GM19397 (cell line): ENCODE data around the gene ZNF587.
"Not testable (repeated sequence)": the region's sequence is repeated elsewhere in the genome, so short reads cannot be mapped to it uniquely, and the experiment has no call there.

Source experiments
- ATAC-seq: cut with Tn5 transposase; IDR thresholded peaks from one replicate; pipeline ENCODE4 v1.9.1; 2021; ENCODE audit warnings: mild to moderate bottlenecking, moderate library complexity; ENCODE audit not compliant: unreplicated experiment

ZNF587 gene

DNA sequence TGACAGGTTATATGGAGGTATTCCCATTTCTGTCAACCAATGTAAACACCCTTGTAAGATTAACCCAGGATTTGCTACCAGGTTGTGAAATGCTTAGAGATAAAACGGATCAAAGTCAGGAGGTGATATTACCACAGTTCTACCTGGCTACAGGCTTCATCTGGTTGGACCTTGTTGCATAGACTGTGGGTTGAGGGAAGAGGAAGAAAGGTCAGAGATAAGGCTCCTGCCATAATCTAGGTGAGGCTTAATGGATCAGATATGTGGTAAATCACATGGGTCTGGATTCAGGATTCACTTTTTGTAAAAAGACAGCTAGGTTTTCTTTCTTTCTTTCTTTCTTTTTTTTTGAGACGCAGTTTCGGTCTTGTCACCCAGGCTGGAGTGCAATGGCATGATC is 28.2 kb upstream of the ZNF587 start:
- not testable (repeated sequence) for ATAC-seq

GRCh38 chr19:57823155-57823554 is 26.5 kb upstream of the ZNF587 start:
- not testable (repeated sequence) for ATAC-seq

DNA sequence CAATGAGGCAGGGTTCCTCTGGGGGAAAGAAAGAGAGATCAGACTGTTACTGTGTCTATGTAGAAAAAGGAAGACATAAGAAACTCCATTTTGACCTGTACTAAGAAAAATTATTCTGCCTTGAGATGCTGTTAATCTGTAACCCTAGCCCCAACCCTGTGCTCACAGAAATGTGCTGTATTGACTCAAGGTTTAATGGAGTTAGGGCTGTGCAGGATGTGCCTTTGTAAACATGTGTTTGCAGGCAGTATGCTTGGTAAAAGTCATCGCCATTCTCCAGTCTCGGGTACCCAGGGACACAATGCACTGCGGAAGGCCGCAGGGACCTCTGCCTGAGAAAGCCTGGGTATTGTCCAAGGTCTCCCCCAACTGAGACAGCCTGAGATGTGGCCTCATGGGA is 26.1 kb upstream of the ZNF587 start:
- not testable (repeated sequence) for ATAC-seq

DNA sequence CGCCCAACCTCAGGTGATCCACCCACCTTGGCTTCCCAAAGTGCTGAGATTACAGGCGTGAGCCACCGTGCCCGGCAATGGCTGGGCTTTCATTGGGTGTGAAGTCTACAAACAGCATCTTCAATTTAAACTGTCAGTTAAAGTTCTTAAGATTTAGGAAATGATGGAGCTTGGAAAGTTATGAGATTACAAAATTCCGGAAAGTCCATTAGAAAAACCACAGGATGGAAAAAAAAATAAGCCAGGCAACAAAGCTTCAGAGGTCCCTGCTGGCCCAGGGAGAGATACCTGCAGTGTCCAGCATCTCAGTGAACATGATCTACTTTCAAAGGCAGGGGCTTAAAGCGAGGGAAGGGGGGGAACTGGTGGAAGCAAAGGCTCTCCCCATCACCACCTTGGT is 24.1 kb upstream of the ZNF587 start:
- ATAC-seq: no peak

DNA sequence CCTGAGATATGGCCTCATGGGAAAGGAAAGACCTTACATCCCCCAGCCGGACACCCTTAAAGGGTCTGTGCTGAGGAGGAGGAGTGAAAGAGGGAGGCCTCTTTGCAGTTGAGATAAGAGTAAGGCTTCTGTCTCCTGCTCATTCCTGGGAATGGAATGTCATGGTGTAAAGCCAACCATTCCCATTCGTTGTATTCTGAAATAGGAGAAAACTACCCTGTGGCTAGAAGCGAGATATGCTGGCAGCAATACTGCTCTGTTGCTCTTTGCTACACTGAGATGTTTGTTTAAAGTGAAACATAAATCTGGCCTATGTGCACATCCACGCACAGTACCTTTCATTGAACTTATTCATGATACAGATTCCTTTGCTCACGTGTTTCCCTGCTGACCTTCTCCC is 20.3 kb upstream of the ZNF587 start:
- ATAC-seq: no peak

- no peak for ATAC-seq
Observed at GRCh38 chr19:57830071-57830602, 19.5 kb upstream of the ZNF587 start, which contains the start of gene ZNF587B. TSS of gene ZNF587B (plus strand) at chr19:57830299. CDS start at chr19:57830529, 230 bp downstream.

DNA sequence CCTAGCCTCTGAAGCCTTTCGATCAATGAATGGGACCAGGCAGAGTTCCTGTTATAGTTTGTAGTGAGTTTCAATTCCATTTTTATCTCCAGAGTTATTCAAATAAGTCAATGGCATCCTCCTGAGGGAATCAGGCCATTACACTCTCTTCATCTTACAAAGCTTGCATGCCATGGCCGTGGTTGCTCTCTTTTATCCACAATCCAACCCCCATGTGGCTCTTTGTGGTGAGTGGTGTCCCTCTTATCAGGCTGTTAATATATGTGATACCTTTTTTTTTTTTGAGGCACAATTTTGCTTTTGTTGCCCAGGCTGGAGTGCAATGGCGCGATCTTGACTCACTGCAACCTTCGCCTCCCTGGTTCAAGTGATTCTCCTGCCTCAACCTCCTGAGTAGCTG is 12.7 kb upstream of the ZNF587 start:
- ATAC-seq: not testable (repeated sequence)

DNA sequence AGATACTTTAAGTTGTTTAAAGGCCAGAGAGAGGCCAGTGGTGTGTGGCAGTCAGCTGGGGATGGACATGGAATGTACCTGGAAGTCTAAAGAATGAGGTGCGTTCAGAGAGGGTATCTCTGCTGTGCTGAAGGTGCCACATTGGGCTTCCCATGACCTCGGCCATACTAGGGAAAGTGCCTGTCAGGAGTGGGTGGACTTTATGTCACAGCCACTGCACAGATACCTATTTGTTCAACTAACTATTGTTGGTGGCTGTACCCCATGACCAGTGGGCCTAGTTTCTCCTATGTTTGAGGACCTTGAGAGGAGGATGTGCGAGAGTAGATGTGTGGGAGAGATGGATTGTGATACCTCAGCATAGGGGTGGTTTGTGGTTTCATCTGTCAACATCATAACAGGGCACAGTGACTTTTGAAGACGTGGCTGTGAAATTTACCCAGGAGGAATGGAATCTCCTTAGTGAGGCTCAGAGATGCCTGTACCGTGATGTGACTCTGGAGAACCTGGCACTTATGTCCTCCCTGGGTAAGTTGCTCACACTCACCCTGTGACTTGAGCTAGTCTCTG is 11.0 kb upstream of the ZNF587 start:
- not testable (repeated sequence) for ATAC-seq

DNA sequence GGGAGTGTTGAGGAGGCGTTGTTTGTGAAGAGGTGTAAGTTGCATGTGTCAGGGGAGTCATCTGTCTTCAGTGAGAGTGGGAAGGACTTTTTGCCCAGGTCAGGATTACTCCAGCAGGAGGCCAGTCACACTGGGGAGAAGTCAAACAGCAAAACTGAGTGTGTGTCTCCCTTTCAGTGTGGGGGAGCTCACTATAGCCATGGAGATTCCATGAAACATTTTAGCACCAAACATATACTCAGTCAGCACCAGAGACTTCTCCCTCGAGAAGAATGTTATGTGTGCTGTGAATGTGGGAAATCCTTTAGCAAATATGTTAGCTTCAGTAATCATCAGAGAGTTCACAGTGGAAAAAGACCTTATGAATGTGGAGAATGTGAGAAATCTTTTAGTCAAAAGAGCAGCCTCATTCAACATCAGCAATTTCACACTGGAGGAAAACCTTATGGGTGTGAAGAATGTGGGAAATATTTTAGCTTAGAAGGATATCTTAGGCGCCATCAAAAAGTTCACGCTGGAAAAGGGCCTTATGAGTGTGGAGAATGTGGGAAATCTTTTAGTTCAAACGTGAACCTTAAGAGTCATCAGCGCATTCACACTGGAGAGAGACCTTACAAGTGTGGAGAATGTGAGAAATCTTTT is 8.4 kb upstream of the ZNF587 start:
- no peak for ATAC-seq

- not testable (repeated sequence) for ATAC-seq
Observed at GRCh38 chr19:57847164-57847563, 2.5 kb upstream of the ZNF587 start.

GRCh38 chr19:57849162-57849665 is 445 bp upstream of the ZNF587 start:
- ATAC-seq: peak; percentile 1

DNA sequence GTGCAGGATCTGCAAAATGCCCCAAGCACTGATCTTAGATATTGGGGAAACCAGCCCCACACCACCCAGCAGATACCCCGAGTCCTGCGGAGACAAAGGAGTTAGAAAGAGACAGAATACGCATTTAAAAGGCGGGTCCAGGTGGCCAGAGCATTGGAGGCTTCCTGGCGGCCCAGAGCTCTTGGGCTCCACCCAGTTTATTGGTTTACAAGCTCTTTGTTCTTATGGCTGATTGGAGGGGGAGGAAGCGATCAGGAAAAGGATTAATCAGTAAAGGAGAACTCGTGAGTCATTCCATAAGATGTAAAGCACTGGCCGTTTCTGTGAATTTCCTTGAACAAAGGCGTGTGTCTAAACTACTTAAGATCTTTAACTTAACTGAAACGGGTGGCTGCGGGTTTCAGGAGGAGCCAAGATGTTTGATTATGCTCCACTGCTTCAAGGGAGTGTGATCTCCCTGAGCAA is 926 bp downstream of the ZNF587 start:
- ATAC-seq: no peak

GRCh38 chr19:57851812-57852603 is 2.3 kb downstream of the ZNF587 start:
- not testable (repeated sequence) for ATAC-seq

GRCh38 chr19:57854117-57854516 is 4.5 kb downstream of the ZNF587 start:
- not testable (repeated sequence) for ATAC-seq

DNA sequence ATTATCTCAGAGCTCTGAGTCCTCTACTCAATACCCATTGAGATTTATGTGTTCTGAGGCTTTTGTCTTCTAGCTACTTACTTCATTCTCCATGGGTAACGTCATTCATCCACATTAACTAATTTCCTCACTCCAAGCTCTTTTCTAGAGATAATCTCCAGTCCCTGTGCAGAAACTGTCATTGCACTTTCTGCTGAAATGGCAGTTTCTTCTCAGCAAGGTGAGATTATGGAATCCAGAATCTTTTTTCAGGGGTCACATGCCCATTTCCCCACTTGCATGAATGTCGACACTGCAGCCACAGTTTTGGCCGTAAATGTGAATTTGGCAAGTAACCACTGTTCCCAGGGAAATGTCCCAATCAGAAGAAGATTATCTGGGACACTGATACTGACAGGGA is 12.7 kb downstream of the ZNF587 start:
- ATAC-seq: not testable (repeated sequence)

DNA sequence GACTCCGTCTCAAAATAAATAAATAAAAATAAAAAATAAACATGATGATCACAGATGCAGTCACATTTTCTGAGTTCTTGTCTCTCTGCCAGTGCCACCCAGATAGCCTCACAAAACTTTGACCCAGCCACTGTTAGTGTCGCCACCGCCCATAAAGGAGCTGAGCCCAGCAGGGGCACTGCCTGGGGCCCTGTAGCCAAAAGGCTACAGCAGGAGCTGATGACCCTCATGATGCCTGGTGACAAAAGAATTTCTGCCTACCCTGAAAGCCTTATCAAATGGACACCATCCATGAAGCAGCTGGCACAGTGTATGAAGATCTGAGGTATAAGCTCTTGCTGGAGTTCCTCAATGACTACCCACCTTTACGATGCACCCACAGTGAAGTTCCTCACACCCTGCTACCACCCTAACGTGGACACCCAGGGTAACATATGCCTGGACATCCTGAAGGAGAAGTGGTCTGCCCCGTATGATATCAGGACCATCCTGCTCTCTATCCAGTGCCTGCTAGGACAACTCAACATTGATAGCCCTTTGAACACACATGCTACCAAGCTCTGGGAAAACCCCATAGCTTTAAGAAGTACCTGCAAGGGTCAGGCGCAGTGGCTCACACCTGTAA is 18.3 kb downstream of the ZNF587 start:
- no peak for ATAC-seq

DNA sequence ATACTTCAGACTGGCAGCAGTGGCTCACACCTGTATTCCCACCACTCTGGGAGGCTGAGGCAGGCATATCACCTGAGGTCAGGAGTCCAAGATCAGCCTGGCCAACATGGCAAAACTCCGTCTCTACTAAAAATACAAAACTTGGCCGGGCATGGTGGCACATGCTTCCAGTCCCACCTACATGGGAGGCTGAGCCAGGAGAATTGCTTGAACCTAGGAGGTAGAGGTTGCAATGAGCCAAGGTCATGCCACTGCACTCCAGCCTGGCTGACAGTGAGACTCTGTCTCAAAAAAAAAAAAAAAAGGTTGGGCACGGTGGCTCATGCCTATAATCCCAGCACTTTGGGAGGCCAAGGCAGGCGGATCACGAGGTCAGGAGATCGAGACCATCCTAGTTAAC is 20.0 kb downstream of the ZNF587 start:
- not testable (repeated sequence) for ATAC-seq

- no peak for ATAC-seq
Observed at GRCh38 chr19:57870225-57870624, 20.6 kb downstream of the ZNF587 start.

DNA sequence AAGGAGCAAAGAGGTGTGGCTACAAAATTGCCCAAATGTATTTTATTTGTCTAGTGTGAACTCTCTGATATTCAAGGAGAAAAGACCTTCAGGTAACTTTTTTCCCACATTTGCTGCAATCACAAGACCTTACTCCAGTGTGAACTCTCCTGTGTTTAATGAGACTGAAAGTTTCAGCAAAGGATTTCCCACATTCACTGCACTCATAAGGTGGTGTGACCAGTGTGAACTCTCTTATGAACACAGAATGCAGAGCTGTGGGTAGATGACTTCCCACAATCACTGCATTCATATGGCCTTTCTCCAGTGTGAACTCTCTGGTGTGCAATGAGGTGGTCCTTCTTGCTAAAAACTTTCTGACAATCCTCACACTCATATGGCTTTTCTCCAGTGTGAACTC is 22.8 kb downstream of the ZNF587 start:
- ATAC-seq: no peak

GRCh38 chr19:57873883-57874799 is 24.5 kb downstream of the ZNF587 start:
- not testable (repeated sequence) for ATAC-seq
